ENCODE results near the gene AGBL2.

The AGBL2 gene

DNA sequence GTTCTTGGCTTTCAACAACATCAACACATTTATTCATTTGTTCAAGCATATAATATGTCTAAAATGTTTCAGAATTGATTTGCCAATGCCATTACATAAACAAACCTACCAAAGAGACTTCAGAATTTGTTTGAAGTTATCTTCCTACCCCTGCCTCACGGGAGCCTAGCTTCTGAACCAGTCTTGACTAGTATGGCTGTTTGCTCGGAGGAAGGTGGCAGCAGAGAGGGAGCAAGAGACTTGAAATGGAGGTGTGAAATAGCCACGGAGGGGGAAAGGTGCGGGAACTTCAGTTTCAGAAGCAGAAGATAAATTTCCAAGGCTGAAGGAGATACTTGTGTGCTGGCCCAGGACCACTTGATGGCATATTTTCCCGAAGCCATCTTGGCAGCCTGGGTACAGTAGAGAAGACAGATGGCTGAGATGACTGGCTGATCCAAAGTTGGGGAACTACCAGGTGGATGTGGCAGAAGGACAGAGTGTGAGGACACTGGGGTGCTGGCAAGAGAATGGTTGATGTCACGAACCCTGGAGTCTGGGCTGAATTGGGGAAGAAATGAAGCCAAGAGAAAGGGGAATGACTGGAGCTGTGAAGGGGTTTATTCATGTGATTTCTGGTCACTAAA, 58.8 kb downstream of the AGBL2 start:
- no peaks in the 10 kb centered on the region for H3K9me3 ChIP-seq (ENCODE audit: control insufficient read depth, low read length)
- no peak overlapping the region for H2BK5ac ChIP-seq (ENCODE audit: low read depth, low read length, poor library complexity, severe bottlenecking)
- no peak overlapping the region for H2AFZ ChIP-seq (ENCODE audit: low read depth, low read length)
- no peak overlapping the region for H3K4me2 ChIP-seq (ENCODE audit: low read length, poor library complexity, severe bottlenecking)
- H3K27me3 ChIP-seq (ENCODE audit: control insufficient read depth in 1 of 2, insufficient read depth in 1 of 2, low read length in 2 of 2), result peaks cover 0 to 8% of the 10 kb centered on the region in 2 experiments
- H3K4me1 ChIP-seq (ENCODE audit: control insufficient read depth, insufficient read depth, low read depth, low read length), result no peaks in the 10 kb centered on the region
- H3K9ac ChIP-seq (ENCODE audit: low read length), result no peak overlapping the region
- H3K27ac ChIP-seq (ENCODE audit: low read length, poor library complexity, severe bottlenecking), result no peak overlapping the region
- WGBS, result 64% methylated on average over 6 of the region's 6 CpGs
- no peak overlapping the region for H3K18ac ChIP-seq (ENCODE audit: low read depth in 1 of 2, low read length in 2 of 2)
- H3K14ac ChIP-seq (ENCODE audit: low read length in 2 of 2), result no peak overlapping the region
- H3K4ac ChIP-seq (ENCODE audit: low read depth in 1 of 2, low read length in 2 of 2), result no peak overlapping the region
- H2AK5ac ChIP-seq (ENCODE audit: low read length, severe bottlenecking), result no peak overlapping the region
- H4K91ac ChIP-seq (ENCODE audit: low read length), result no peak overlapping the region
- H3K4me3 ChIP-seq (ENCODE audit: insufficient read depth in 1 of 2, low read depth in 1 of 2, low read length in 2 of 2), result no peak overlapping the region
- H2BK12ac ChIP-seq (ENCODE audit: low read length in 2 of 2), result no peak overlapping the region
- no peaks in the 10 kb centered on the region for H3K79me1 ChIP-seq (replicated peaks; ENCODE audit: low read length, poor library complexity, severe bottlenecking)
- no peak overlapping the region for H3K23ac ChIP-seq (ENCODE audit: low read length in 2 of 2)
- no peak for DNase-seq
- H3K36me3 ChIP-seq (ENCODE audit: control insufficient read depth in 1 of 2, insufficient read depth in 2 of 2, low read depth in 1 of 2, low read length in 2 of 2), result no peaks in the 10 kb centered on the region
- H2BK15ac ChIP-seq (ENCODE audit: low read depth, poor library complexity, severe bottlenecking), result no peak overlapping the region
- H4K8ac ChIP-seq (ENCODE audit: low read length), result no peak overlapping the region
- H2BK120ac ChIP-seq (ENCODE audit: low read depth, low read length), result no peak overlapping the region

DNA sequence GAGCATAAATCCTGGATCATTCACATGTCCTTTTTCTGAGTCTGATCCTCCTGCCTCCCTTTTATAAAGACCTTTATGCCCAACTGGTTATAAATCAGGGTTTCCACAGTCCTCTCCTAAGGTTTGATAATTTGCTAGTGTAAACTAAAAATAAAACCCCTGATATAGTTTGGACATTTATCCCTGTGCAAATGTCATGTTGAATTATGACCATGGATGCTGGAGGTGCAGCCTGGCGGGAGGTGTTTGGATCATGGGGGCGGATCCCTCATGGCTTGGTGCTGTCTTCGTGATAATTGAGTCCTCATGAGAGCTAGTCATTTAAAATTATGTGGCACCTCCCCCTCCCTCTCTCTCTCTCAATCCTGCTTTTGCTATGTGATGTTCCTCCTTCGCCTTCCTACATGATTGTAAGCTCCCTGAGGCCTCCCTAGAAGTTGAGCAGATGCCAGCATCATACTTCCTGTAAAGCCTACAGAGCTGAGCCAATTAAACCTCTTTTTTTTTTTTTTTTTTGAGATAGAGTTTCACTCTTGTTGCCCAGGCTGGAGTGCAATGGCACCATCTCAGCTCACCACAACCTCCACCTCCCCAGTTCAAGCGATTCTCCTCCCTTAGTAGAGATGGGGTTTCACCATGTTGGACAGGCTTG, 63.2 kb downstream of the AGBL2 start:
- H3K79me1 ChIP-seq (replicated peaks; ENCODE audit: low read length, poor library complexity, severe bottlenecking), result no peaks in the 10 kb centered on the region
- H2BK5ac ChIP-seq (ENCODE audit: low read depth, low read length, poor library complexity, severe bottlenecking), result no peak overlapping the region
- no peak for DNase-seq
- no peak overlapping the region for H4K91ac ChIP-seq (ENCODE audit: low read length)
- H2BK12ac ChIP-seq (ENCODE audit: low read length in 2 of 2), result no peak overlapping the region
- no peak overlapping the region for H2AK5ac ChIP-seq (ENCODE audit: low read length, severe bottlenecking)
- no peak overlapping the region for H3K18ac ChIP-seq (ENCODE audit: low read depth in 1 of 2, low read length in 2 of 2)
- no peak overlapping the region for H3K23ac ChIP-seq (ENCODE audit: low read length in 2 of 2)
- H2AFZ ChIP-seq (ENCODE audit: low read depth, low read length), result no peak overlapping the region
- no peak overlapping the region for H3K4ac ChIP-seq (ENCODE audit: low read depth in 1 of 2, low read length in 2 of 2)
- H3K4me1 ChIP-seq (ENCODE audit: control insufficient read depth, insufficient read depth, low read depth, low read length), result no peaks in the 10 kb centered on the region
- H3K4me3 ChIP-seq (ENCODE audit: insufficient read depth in 1 of 2, low read depth in 1 of 2, low read length in 2 of 2), result no peak overlapping the region
- peaks cover 0 to 8% of the 10 kb centered on the region in 2 experiments for H3K27me3 ChIP-seq (ENCODE audit: control insufficient read depth in 1 of 2, insufficient read depth in 1 of 2, low read length in 2 of 2)
- H3K27ac ChIP-seq (ENCODE audit: low read length, poor library complexity, severe bottlenecking), result no peak overlapping the region
- H3K4me2 ChIP-seq (ENCODE audit: low read length, poor library complexity, severe bottlenecking), result no peak overlapping the region
- H4K8ac ChIP-seq (ENCODE audit: low read length), result no peak overlapping the region
- 94% methylated on average over 5 of the region's 5 CpGs for WGBS
- no peak overlapping the region for H2BK15ac ChIP-seq (ENCODE audit: low read depth, poor library complexity, severe bottlenecking)
- no peak overlapping the region for H3K14ac ChIP-seq (ENCODE audit: low read length in 2 of 2)
- no peaks in the 10 kb centered on the region for H3K9me3 ChIP-seq (ENCODE audit: control insufficient read depth, low read length)
- no peak overlapping the region for H3K9ac ChIP-seq (ENCODE audit: low read length)
- H2BK120ac ChIP-seq (ENCODE audit: low read depth, low read length), result no peak overlapping the region
- no peaks in the 10 kb centered on the region for H3K36me3 ChIP-seq (ENCODE audit: control insufficient read depth in 1 of 2, insufficient read depth in 2 of 2, low read depth in 1 of 2, low read length in 2 of 2)

DNA sequence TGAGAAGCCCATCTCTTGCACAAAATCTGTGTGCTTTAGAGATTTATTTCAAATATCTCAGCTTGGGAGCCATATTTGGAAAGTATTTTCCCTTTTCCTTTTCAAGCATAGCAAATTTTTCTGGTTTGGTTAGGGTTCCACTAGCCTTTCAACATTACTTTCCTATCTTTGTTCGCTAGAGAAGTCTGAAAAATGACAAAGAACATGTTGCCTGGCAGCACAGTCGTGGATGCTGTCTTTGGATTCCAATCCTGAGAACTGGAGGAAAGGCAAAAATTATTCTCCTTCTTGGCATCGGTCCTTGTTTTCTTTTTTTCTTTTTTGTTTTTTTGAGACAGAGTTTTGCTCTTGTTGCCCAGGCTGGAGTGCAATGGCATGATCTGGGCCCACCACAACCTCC, 65.9 kb downstream of the AGBL2 start:
- Histone ChIP-seq H2BK15ac (ENCODE audit: low read depth, poor library complexity, severe bottlenecking) (no peak overlapping the region), H3K4me2 (ENCODE audit: low read length, poor library complexity, severe bottlenecking) (no peak overlapping the region), H3K23ac (ENCODE audit: low read length in 2 of 2) (no peak overlapping the region), H3K79me1 (replicated peaks; ENCODE audit: low read length, poor library complexity, severe bottlenecking) (no peaks in the 10 kb centered on the region), H2BK5ac (ENCODE audit: low read depth, low read length, poor library complexity, severe bottlenecking) (no peak overlapping the region), H2BK120ac (ENCODE audit: low read depth, low read length) (no peak overlapping the region), H4K8ac (ENCODE audit: low read length) (no peak overlapping the region), H3K14ac (ENCODE audit: low read length in 2 of 2) (no peak overlapping the region), H3K18ac (ENCODE audit: low read depth in 1 of 2, low read length in 2 of 2) (no peak overlapping the region), H3K4me1 (ENCODE audit: control insufficient read depth, insufficient read depth, low read depth, low read length) (no peaks in the 10 kb centered on the region), H2BK12ac (ENCODE audit: low read length in 2 of 2) (no peak overlapping the region), H3K9ac (ENCODE audit: low read length) (no peak overlapping the region), H2AK5ac (ENCODE audit: low read length, severe bottlenecking) (no peak overlapping the region), H3K4ac (ENCODE audit: low read depth in 1 of 2, low read length in 2 of 2) (no peak overlapping the region), H2AFZ (ENCODE audit: low read depth, low read length) (no peak overlapping the region), H3K9me3 (ENCODE audit: control insufficient read depth, low read length) (no peaks in the 10 kb centered on the region), H3K27me3 (ENCODE audit: control insufficient read depth in 1 of 2, insufficient read depth in 1 of 2, low read length in 2 of 2) (no peaks in the 10 kb centered on the region), H3K27ac (ENCODE audit: low read length, poor library complexity, severe bottlenecking) (no peak overlapping the region), H4K91ac (ENCODE audit: low read length) (no peak overlapping the region), H3K36me3 (ENCODE audit: control insufficient read depth in 1 of 2, insufficient read depth in 2 of 2, low read depth in 1 of 2, low read length in 2 of 2) (no peaks in the 10 kb centered on the region), H3K4me3 (ENCODE audit: insufficient read depth in 1 of 2, low read depth in 1 of 2, low read length in 2 of 2) (no peak overlapping the region)
- WGBS, result 88% methylated on average over 3 of the region's 3 CpGs
- DNase-seq, result no peak

DNA sequence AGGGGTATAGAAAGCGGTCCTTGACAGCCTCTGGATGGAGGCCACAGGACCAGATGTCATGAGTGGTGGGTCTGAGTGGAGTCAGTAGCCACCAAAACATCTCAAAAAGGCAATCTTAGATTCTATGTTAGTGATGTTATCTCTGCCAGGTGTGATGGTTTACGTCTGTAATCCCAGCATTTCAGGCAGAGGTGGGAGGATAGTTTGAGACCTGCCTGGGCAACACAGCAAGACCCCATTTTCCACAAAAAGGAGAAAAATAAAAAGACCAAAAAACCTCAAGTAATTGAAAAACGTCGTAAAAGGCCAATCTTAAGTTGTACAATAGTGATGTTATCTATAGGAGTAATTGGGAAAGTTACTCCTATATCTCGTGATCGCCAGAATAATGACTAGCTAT, 69.2 kb downstream of the AGBL2 start:
- H3K27me3 ChIP-seq (ENCODE audit: control insufficient read depth in 1 of 2, insufficient read depth in 1 of 2, low read length in 2 of 2), result no peaks in the 10 kb centered on the region
- no peak overlapping the region for H3K18ac ChIP-seq (ENCODE audit: low read depth in 1 of 2, low read length in 2 of 2)
- H3K4me2 ChIP-seq (ENCODE audit: low read length, poor library complexity, severe bottlenecking), result no peak overlapping the region
- no peak overlapping the region for H3K23ac ChIP-seq (ENCODE audit: low read length in 2 of 2)
- no peak overlapping the region for H2BK15ac ChIP-seq (ENCODE audit: low read depth, poor library complexity, severe bottlenecking)
- peaks cover under 1% of the 10 kb centered on the region for H3K4me1 ChIP-seq (ENCODE audit: control insufficient read depth, insufficient read depth, low read depth, low read length)
- DNase-seq, result no peak
- H3K9me3 ChIP-seq (ENCODE audit: control insufficient read depth, low read length), result no peaks in the 10 kb centered on the region
- no peak overlapping the region for H2BK5ac ChIP-seq (ENCODE audit: low read depth, low read length, poor library complexity, severe bottlenecking)
- H3K36me3 ChIP-seq (ENCODE audit: control insufficient read depth in 1 of 2, insufficient read depth in 2 of 2, low read depth in 1 of 2, low read length in 2 of 2), result no peaks in the 10 kb centered on the region
- no peaks in the 10 kb centered on the region for H3K79me1 ChIP-seq (replicated peaks; ENCODE audit: low read length, poor library complexity, severe bottlenecking)
- H4K91ac ChIP-seq (ENCODE audit: low read length), result peak overlapping the region; percentile 15
- H3K14ac ChIP-seq (ENCODE audit: low read length in 2 of 2), result no peak overlapping the region
- no peak overlapping the region for H4K8ac ChIP-seq (ENCODE audit: low read length)
- H2AFZ ChIP-seq (ENCODE audit: low read depth, low read length), result no peak overlapping the region
- no peak overlapping the region for H3K4me3 ChIP-seq (ENCODE audit: insufficient read depth in 1 of 2, low read depth in 1 of 2, low read length in 2 of 2)
- H3K27ac ChIP-seq (ENCODE audit: low read length, poor library complexity, severe bottlenecking), result no peak overlapping the region
- no peak overlapping the region for H2AK5ac ChIP-seq (ENCODE audit: low read length, severe bottlenecking)
- no peak overlapping the region for H2BK120ac ChIP-seq (ENCODE audit: low read depth, low read length)
- no peak overlapping the region for H3K9ac ChIP-seq (ENCODE audit: low read length)
- no peak overlapping the region for H3K4ac ChIP-seq (ENCODE audit: low read depth in 1 of 2, low read length in 2 of 2)
- WGBS, result over 99% methylated on average over 6 of the region's 6 CpGs
- no peak overlapping the region for H2BK12ac ChIP-seq (ENCODE audit: low read length in 2 of 2)

Data from mesenchymal stem cell (in vitro differentiated cells and primary cell).